ENCODE data around the gene MSI2.

The MSI2 gene

GRCh38 chr17:57475796-57476195 is 219.5 kb downstream of the MSI2 start:
- peak in 1 of 56 donors; percentile 10 for DNase-seq

GRCh38 chr17:57477522-57478362 is 221.4 kb downstream of the MSI2 start:
- peak in 3 of 56 donors; percentile 18 to 29 (median 24) for DNase-seq

GRCh38 chr17:57478478-57479250 is 222.3 kb downstream of the MSI2 start:
- peak in 2 of 56 donors; percentile 25 to 43 for DNase-seq

- no peak for DNase-seq
Measured at GRCh38 chr17:57480438-57481196, 224.3 kb downstream of the MSI2 start.

GRCh38 chr17:57481910-57482391 is 225.6 kb downstream of the MSI2 start:
- DNase-seq, result no peak

GRCh38 chr17:57482657-57483056 is 226.3 kb downstream of the MSI2 start:
- no peak for DNase-seq

- no peak for DNase-seq
Measured at GRCh38 chr17:57484081-57484666, 227.9 kb downstream of the MSI2 start.

GRCh38 chr17:57484826-57485565 is 228.7 kb downstream of the MSI2 start:
- DNase-seq, result no peak

- no peak for DNase-seq
Measured at GRCh38 chr17:57485566-57485865, 229.2 kb downstream of the MSI2 start.

GRCh38 chr17:57485916-57486881 is 229.9 kb downstream of the MSI2 start:
- DNase-seq, result no peak

GRCh38 chr17:57486882-57487301 is 230.6 kb downstream of the MSI2 start:
- peak in 16 of 56 donors; percentile 17 to 51 (median 30) for DNase-seq

GRCh38 chr17:57487573-57487972 is 231.2 kb downstream of the MSI2 start:
- peak in 8 of 56 donors; percentile 17 to 47 (median 32) for DNase-seq

GRCh38 chr17:57488856-57489255 is 232.5 kb downstream of the MSI2 start:
- peak in 1 of 56 donors; percentile 47 for DNase-seq

- DNase-seq, result peak in 3 of 56 donors; percentile 20 to 40 (median 21)
Measured at GRCh38 chr17:57489321-57489720, 233.0 kb downstream of the MSI2 start.

- no peak for DNase-seq
Measured at GRCh38 chr17:57490111-57490845, 234.0 kb downstream of the MSI2 start.

- DNase-seq, result peak in 2 of 56 donors; percentile 30 to 32
Measured at GRCh38 chr17:57490890-57491289, 234.6 kb downstream of the MSI2 start.

GRCh38 chr17:57493171-57493570 is 236.8 kb downstream of the MSI2 start:
- no peak for DNase-seq

- no peak for DNase-seq
Measured at GRCh38 chr17:57493625-57494024, 237.3 kb downstream of the MSI2 start.

Measured in nucleus accumbens (tissue), 56 donors.